ENCODE measurements around the gene MTCH1.

MTCH1 gene

GRCh38 chr6:36926708-36927513 lies 59.1 kb downstream of the MTCH1 start:
- DNase-seq (ENCODE audit: low read depth) = no peak

- DNase-seq (ENCODE audit: low read depth) = no peak
These were observed 60.2 kb downstream of the MTCH1 start for GRCh38 chr6:36925809-36926208.

- DNase-seq (ENCODE audit: low read depth) = no peak
These were observed 61.1 kb downstream of the MTCH1 start for GRCh38 chr6:36924778-36925374.

- no peak for DNase-seq (ENCODE audit: low read depth)
These were observed 61.9 kb downstream of the MTCH1 start for GRCh38 chr6:36924131-36924530.

- no peak for DNase-seq (ENCODE audit: low read depth)
These were observed 65.5 kb downstream of the MTCH1 start for GRCh38 chr6:36920546-36920945.

GRCh38 chr6:36920049-36920448 lies 65.9 kb downstream of the MTCH1 start:
- no peak for DNase-seq (ENCODE audit: low read depth)

Data from stimulated activated CD8-positive, alpha-beta memory T cell treated with anti-CD3 and anti-CD28 coated beads, Interleukin-12 subunit alpha, Interleukin-12 subunit beta, amount 100 ng/mL, for 4 hours (primary cell).